Psoas muscle (tissue), 8 donors: Measurements from ENCODE around the gene ADIPOR1. TPM values are rescaled to one million over a fixed set of nuclear protein-coding genes. Genes with fewer than 3 reads are reported as not detected.

Experiments used
- ATAC-seq, 4 donors: fragments of 200-7000 bp; cut with Tn5 transposase; one replicate each; pipeline ENCODE4 v1.9.1; 2020; ENCODE audit warnings: moderate library complexity in 3 of 4, mild to moderate bottlenecking in 2 of 4
- DNase-seq, 2 donors: peaks; one replicate each; pipeline ENCODE4 v3.0.0-alpha.2; 2020
- H3K27ac ChIP-seq: fragments of 200-600 bp; one replicate; pipeline ENCODE4 v1.8.0; 2022
- H3K27me3 ChIP-seq, 3 donors: fragments of 200-600 bp in 1 of 3; one replicate each; pipeline versions ENCODE4 v1.6.1 to v1.8.0; 2013 to 2022; ENCODE audit warnings: low read length in 2 of 3, mild to moderate bottlenecking in 2 of 3, moderate library complexity in 1 of 3; ENCODE audit not compliant: insufficient read depth in 3 of 3
- H3K36me3 ChIP-seq, 2 donors: fragments of 200-600 bp in 1 of 2; one replicate each; pipeline versions ENCODE4 v1.6.1 to v1.8.0; 2013 to 2022; ENCODE audit warnings: low read depth in 1 of 2, mild to moderate bottlenecking in 1 of 2, moderate library complexity in 1 of 2; ENCODE audit not compliant: insufficient read depth in 1 of 2
- H3K4me1 ChIP-seq: fragments of 200-600 bp; one replicate; pipeline ENCODE4 v1.8.0; 2022
- H3K4me3 ChIP-seq: fragments of 200-600 bp; one replicate; pipeline ENCODE4 v1.8.0; 2022; ENCODE audit warnings: mild to moderate bottlenecking
- H3K9me3 ChIP-seq: fragments of 200-600 bp; one replicate; pipeline ENCODE4 v1.8.0; 2022
- CTCF ChIP-seq: fragments of 200-600 bp; IDR thresholded peaks from one replicate; pipeline ENCODE4 v1.8.0; 2022; ENCODE audit warnings: antibody characterized with exemption
- WGBS, 3 donors: extraction: QIAGEN DNeasy Blood & Tissue Kit; methylation state at CpG; one replicate each; pipeline versions ENCODE4 v1.1.6 to v1.1.7; 2013; 5-methylcytosine and 5-hydroxymethylcytosine counted together
- intact Hi-C, 2 donors: fragments of 100-400 bp; cut with DNase I; formaldehyde crosslinking; loops; one replicate each; pipeline versions ENCODE4 v1.11.0 to v1.14.2; 2022
- polyA plus RNA-seq, 3 donors: library from polyadenylated mRNA; stranded (reverse); fragments of 200-250 nt; gene quantifications; one replicate each; pipeline ENCODE4 v1.2.3, GENCODE V29; 2013
- total RNA-seq, 4 donors: library from RNA; stranded (reverse); fragmentation: NEBNext Ultra II Directional in 2 of 4; extraction: Animal tissue kit (Norgen Biotek cat#: 25700) in 2 of 4; gene quantifications; one replicate each; pipeline versions ENCODE4 v1.2.1 to v1.2.4, GENCODE V29; 2021 to 2023
- donor health status: healthy with polysubstance abuse.
- donor health status: DM: no; HTN: no; CAD: no; lungs with moderate emphysema.
- donor health status: Bipolar disorder and iron deficiency.
- donor health status: healthy.
- donor health status: DM: yes; HTN: yes; CAD: no.
- donor health status: DM: no; HTN: no; CAD: no.
- donor health status: DM: no; HTN: no; CAD: no.
- donor health status: DM: yes; HTN: yes; CAD: no.

ADIPOR1 gene
- total and polyA plus RNA-seq, 7 donors = 64.4 to 127 (median 76.6) TPM

- no peak for ATAC-seq
- Histone ChIP-seq H3K36me3 (peaks cover 34 to 96% of the 10 kb centered on the region in 2 donors), H3K9me3 (no peaks in the 10 kb centered on the region), H3K4me1 (no peaks in the 10 kb centered on the region), H3K4me3 (no peak overlapping the region), H3K27me3 (no peaks in the 10 kb centered on the region), H3K27ac (no peak overlapping the region)
- TF ChIP-seq CTCF = no peak
- intact Hi-C loops = loop anchor here in 1 of 2 donors (5.0 kb wide), 1 partner anchor 52 kb away; no protein-coding TSS in a partner anchor
- WGBS, 3 donors = 86 to 91% (median 86%) methylated on average over 5 of the region's 5 CpGs
- no peak for DNase-seq
Observed at GRCh38 chr1:202944438-202944921, 13.6 kb downstream of the ADIPOR1 start.

GRCh38 chr1:202942426-202942825, 15.7 kb downstream of the ADIPOR1 start:
- Histone ChIP-seq H3K4me3 (no peak overlapping the region), H3K9me3 (no peaks in the 10 kb centered on the region), H3K27ac (no peak overlapping the region), H3K27me3 (no peaks in the 10 kb centered on the region), H3K4me1 (no peaks in the 10 kb centered on the region), H3K36me3 (peaks cover 33 to 78% of the 10 kb centered on the region in 2 donors)
- DNase-seq (no peak), ATAC-seq (no peak)
- intact Hi-C loops = loop anchor here in 1 of 2 donors (5.0 kb wide), 1 partner anchor 50 kb away; no protein-coding TSS in a partner anchor
- no peak for TF ChIP-seq CTCF
- 80 to 93% (median 86%) methylated on average over 1 of the region's 1 CpG for WGBS, 3 donors

- Histone ChIP-seq H3K27ac (no peak overlapping the region), H3K27me3 (no peaks in the 10 kb centered on the region), H3K4me1 (no peaks in the 10 kb centered on the region), H3K4me3 (no peak overlapping the region), H3K36me3 (peaks cover 28 to 68% of the 10 kb centered on the region in 2 donors), H3K9me3 (no peaks in the 10 kb centered on the region)
- 86 to 91% (median 90%) methylated on average over 4 of the region's 4 CpGs for WGBS, 3 donors
- intact Hi-C loops = loop anchor here in 1 of 2 donors (5.0 kb wide), 1 partner anchor 49 kb away; no protein-coding TSS in a partner anchor
- no peak for TF ChIP-seq CTCF
- no peak for ATAC-seq
- DNase-seq = no peak
Observed at GRCh38 chr1:202941372-202941771, 16.7 kb downstream of the ADIPOR1 start.

GRCh38 chr1:202940561-202940960, 17.6 kb downstream of the ADIPOR1 start:
- intact Hi-C loops = loop anchor here in 1 of 2 donors (5.0 kb wide), 1 partner anchor 48 kb away; no protein-coding TSS in a partner anchor
- no peak for TF ChIP-seq CTCF
- Histone ChIP-seq H3K27ac (no peak overlapping the region), H3K9me3 (no peaks in the 10 kb centered on the region), H3K36me3 (peaks cover 28 to 60% of the 10 kb centered on the region in 2 donors), H3K27me3 (no peaks in the 10 kb centered on the region), H3K4me1 (no peaks in the 10 kb centered on the region), H3K4me3 (no peak overlapping the region)
- ATAC-seq (no peak), DNase-seq (no peak)
